Heart left ventricle (tissue), 13 donors: ENCODE data around the gene NXNL2.

Experiments used
- POLR2A ChIP-seq, 2 donors: fragments of 450-650 bp; IDR thresholded peaks; one replicate each; pipeline ENCODE4 v1.6.1; 2017; ENCODE audit warnings: antibody characterized with exemption in 2 of 2, mild to moderate bottlenecking in 2 of 2, moderate library complexity in 2 of 2
- TF ChIP-seq, protein P1 (sequence below), 12 donors: fragments of 200-600 bp; sonication (generic) in 4 of 12; IDR thresholded peaks; one replicate each; pipeline versions ENCODE4 v1.5.0 to v1.8.0; 2018 to 2022; ENCODE audit warnings: antibody characterized with exemption in 12 of 12, mild to moderate bottlenecking in 5 of 12
- donor health status: ischemic (EF 13 %, LVEDD 7.1; RV severe dilation, severe dysfunction).
- donor health status: DM: no; HTN: yes; CAD: no.
- donor health status: DM: no; HTN: no; CAD: no.
- donor health status: ischemic (EF 25% LVEDD 6.9; RV normal size, moderate dysfunction).
- donor health status: ischemic (EF 25% LVEDD 5.7; RV mildly dilated, moderate dysfunction).
- donor health status: ischemic (EF 35%, LVEDD 5.7; RV mildly dilated, moderate dysfunction).
- donor health status: nonischemic (EF 11% LVEDD 7.7; RV severe dilation, severe dysfunction).
- donor health status: DM: yes; HTN: yes; CAD: no.
- donor health status: PGD.
- donor health status: ischemic (EF 29% LVEDD 5.4; RV normal size, mild dysfunction).
- donor health status: nonischemic (EF 23%, LVEDD 6.1; RV moderate dilation, normal function).

DNA sequence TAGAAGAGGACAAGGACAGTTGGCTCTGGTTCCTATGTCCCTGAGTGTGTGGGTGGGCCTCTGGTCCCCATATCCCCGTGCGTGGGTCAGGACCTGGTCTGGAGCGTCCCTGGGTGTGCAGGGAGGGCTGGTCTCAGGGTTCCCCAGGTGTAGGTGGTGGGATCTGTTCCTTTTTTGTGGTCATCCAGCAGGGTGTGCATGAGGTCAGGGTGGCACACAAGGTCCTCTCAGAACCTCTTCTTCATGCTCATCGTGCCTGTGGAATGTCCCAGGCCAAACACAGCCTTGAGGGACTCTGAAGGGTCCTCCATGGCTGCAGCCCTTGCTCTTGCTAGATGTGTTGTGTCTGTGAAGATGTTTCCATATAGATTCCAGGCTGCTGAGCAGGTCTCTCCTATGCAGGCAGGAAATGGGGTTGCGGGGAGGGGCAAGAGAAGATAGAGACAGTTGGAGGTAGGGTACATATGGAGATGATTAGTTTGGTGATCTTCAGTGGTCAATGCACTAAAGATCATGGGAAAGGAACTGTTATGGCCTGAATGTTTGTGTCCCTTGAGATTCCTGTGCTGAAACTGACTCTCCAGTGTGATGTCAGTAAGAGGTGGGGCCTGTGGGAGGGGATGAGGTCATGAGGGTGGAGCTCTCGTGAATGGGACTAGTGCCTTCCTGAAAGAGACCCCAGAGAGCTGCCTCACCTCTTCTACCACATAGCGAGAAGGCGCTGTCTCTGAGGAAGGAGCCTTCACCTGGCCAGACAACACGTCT lies 53.1 kb downstream of the NXNL2 start:
- TF ChIP-seq, protein P1, sequence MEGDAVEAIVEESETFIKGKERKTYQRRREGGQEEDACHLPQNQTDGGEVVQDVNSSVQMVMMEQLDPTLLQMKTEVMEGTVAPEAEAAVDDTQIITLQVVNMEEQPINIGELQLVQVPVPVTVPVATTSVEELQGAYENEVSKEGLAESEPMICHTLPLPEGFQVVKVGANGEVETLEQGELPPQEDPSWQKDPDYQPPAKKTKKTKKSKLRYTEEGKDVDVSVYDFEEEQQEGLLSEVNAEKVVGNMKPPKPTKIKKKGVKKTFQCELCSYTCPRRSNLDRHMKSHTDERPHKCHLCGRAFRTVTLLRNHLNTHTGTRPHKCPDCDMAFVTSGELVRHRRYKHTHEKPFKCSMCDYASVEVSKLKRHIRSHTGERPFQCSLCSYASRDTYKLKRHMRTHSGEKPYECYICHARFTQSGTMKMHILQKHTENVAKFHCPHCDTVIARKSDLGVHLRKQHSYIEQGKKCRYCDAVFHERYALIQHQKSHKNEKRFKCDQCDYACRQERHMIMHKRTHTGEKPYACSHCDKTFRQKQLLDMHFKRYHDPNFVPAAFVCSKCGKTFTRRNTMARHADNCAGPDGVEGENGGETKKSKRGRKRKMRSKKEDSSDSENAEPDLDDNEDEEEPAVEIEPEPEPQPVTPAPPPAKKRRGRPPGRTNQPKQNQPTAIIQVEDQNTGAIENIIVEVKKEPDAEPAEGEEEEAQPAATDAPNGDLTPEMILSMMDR (IDR thresholded peaks at IDR 0.05), result no peak
- no peak for TF ChIP-seq POLR2A (IDR thresholded peaks at IDR 0.05)
